HG03342 (cell line): ENCODE results near the gene URB1.

Source experiments
- ATAC-seq: cut with Tn5 transposase; IDR thresholded peaks from one replicate; pipeline ENCODE4 v1.9.1; 2021; ENCODE audit warnings: mild to moderate bottlenecking, moderate library complexity; ENCODE audit not compliant: unreplicated experiment

Gene URB1

GRCh38 chr21:32346951-32347350, 45.9 kb downstream of the URB1 start:
- ATAC-seq, result no peak

GRCh38 chr21:32340863-32341848, 51.7 kb downstream of the URB1 start:
- ATAC-seq, result no peak

GRCh38 chr21:32338209-32338921, 54.4 kb downstream of the URB1 start:
- ATAC-seq, result no peak

- ATAC-seq, result no peak
These were observed 55.6 kb downstream of the URB1 start for GRCh38 chr21:32337206-32337605.

- ATAC-seq, result no peak
These were observed 56.1 kb downstream of the URB1 start for GRCh38 chr21:32336711-32337110.

GRCh38 chr21:32335601-32336575, 56.9 kb downstream of the URB1 start:
- no peak for ATAC-seq

GRCh38 chr21:32334980-32335531, 57.8 kb downstream of the URB1 start:
- ATAC-seq, result no peak

GRCh38 chr21:32333953-32334673, 58.7 kb downstream of the URB1 start:
- ATAC-seq, result no peak

- ATAC-seq, result no peak
These were observed 60.3 kb downstream of the URB1 start for GRCh38 chr21:32332463-32332951.

- ATAC-seq, result no peak
These were observed 61.1 kb downstream of the URB1 start for GRCh38 chr21:32331444-32332305.

GRCh38 chr21:32330784-32331311, 62.0 kb downstream of the URB1 start:
- ATAC-seq, result no peak

- no peak for ATAC-seq
These were observed 63.0 kb downstream of the URB1 start for GRCh38 chr21:32329776-32330175.

- ATAC-seq, result no peak
These were observed 63.5 kb downstream of the URB1 start for GRCh38 chr21:32329331-32329730.

- no peak for ATAC-seq
These were observed 64.2 kb downstream of the URB1 start for GRCh38 chr21:32328595-32328994.

- no peak for ATAC-seq
These were observed 67.1 kb downstream of the URB1 start for GRCh38 chr21:32325706-32326105.

GRCh38 chr21:32322676-32323075, 70.1 kb downstream of the URB1 start:
- no peak for ATAC-seq

GRCh38 chr21:32322103-32322502, 70.7 kb downstream of the URB1 start:
- ATAC-seq, result no peak

GRCh38 chr21:32321480-32321879, 71.3 kb downstream of the URB1 start:
- no peak for ATAC-seq
